OCI-LY1 (cell line): ENCODE data around the gene MTUS2.

ENCODE experiments used
- CTCF ChIP-seq: fragments of 200-600 bp; sonication (generic), shearing (Covaris generic); IDR thresholded peaks from 2 replicates; pipeline ENCODE4 v1.5.1; 2017; ENCODE audit warnings: mild to moderate bottlenecking, antibody characterized with exemption, low read length, moderate library complexity, mixed read lengths
- EZH2 ChIP-seq: fragments of 200-600 bp; sonication (generic), shearing (Covaris generic); IDR thresholded peaks from 2 replicates; pipeline ENCODE4 v1.8.0; 2017; ENCODE audit warnings: borderline replicate concordance, mixed run types, mild to moderate bottlenecking, antibody characterized with exemption, low read length, moderate library complexity, mixed read lengths

GRCh38 chr13:29073755-29074154, 253.6 kb downstream of the MTUS2 start:
- TF ChIP-seq CTCF (no peak), EZH2 (no peak)
